NCI-H2196 treated with DMSO at 0.1 percent for 48 hours (cell line): Measurements from ENCODE around the gene PRELID3B.

Source experiments
- DNase-seq: peaks from one replicate; lab custom pipeline; 2025; ENCODE audit not compliant: unreplicated experiment; lab: John Stamatoyannopoulos, UW

The PRELID3B gene

DNA sequence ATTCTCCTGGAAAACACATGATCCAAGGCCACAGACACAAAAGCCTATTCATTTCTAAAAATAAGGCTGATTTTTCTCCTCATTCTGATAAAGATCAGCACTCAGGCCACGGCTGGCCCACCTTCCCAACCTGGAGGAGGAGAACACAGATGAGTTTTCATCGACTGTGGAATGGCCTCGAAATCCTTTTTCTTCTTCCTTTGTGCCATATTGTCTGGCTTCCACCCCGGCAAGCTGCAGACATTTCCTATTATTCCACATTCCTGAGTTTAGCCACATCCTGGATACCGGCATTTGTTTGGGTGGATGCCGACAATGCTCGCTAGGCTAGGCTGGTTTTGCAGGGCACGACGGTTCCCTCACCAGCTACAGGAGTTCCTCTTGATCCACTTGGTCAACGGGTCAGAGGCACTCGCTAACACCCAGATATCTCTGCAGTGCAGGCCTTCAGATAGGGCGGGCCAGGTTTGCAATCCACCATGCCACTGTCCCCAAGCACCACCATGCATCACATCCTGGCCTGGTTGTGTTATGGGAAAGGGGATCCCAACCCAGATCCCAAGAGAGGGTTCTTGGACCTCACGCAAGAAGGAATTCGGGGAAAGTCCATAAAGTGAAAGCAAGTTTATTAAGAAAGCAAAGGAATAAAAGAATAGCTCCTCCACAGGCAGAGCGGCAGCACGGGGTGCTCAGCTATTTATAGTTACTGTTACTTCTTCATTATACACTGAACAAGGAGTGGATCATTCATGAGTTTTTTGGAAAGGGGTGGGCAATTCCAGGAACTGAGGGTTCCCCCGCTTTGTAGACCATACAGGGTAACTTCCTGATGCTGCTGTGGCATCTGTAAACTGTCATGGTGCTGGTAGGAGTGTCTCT is 31.4 kb downstream of the PRELID3B start:
- DNase-seq = no peak

DNA sequence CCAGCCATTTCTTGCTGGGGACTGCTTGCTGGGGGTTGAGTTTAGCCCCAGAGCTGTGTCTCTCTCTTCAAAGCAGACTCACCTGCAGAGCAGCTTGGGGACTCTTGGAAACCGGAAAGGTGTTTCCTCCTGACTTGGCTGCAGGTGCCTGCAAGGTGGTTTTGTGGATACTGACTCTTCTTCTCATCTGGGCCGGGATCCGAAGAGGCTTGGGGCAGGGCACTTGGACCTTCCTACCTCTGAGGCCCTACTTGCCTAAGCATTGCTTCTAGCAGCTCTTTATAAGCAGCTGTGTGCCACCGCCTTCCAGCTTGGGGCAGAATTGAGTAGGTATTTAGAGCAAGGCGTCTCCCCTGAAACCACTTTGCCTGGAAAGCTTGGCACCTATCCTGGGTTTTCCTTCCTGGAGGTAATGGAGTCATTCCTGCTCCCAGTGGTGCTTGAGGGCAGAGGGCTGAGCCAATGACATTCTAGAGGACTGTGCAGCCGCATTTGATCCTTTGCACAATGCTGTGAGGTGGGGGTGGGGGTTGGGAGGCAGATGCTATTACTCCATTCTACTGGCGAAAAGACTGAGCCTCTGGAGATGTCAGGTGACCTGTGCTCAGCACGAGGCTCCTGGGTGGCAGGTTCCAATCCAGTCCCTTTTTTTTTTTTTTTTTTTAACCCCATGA is 32.1 kb downstream of the PRELID3B start:
- no peak for DNase-seq

DNA sequence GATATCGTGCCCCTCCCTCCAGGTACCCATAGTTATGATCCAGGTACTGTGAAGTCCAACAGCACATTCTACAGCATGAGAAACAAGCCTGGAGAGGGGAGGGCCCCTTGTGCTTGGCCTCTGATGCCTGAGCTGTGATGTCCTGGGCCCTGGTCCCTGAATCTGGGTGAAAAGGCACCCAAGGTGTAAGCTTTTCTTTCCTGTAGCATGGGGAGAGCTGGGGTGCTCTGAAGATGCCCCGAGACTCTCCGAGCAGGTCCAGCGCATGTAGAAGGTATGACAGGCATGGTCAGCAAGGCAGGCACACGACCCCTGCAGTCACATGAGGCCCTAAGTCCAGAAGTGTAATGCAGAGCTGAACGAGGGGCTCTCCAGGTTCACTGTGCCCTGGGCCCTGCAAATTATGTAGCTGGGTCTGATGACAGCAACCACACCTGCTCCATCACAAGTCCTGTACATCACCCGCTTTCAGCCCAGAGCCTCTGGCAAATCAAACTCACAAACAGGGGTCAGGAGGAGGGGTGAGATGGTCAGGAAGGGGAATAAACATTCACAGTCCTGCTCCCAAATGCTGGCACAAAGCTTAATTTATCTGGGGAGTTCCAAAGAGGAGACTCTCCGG is 33.8 kb downstream of the PRELID3B start:
- no peak for DNase-seq

DNA sequence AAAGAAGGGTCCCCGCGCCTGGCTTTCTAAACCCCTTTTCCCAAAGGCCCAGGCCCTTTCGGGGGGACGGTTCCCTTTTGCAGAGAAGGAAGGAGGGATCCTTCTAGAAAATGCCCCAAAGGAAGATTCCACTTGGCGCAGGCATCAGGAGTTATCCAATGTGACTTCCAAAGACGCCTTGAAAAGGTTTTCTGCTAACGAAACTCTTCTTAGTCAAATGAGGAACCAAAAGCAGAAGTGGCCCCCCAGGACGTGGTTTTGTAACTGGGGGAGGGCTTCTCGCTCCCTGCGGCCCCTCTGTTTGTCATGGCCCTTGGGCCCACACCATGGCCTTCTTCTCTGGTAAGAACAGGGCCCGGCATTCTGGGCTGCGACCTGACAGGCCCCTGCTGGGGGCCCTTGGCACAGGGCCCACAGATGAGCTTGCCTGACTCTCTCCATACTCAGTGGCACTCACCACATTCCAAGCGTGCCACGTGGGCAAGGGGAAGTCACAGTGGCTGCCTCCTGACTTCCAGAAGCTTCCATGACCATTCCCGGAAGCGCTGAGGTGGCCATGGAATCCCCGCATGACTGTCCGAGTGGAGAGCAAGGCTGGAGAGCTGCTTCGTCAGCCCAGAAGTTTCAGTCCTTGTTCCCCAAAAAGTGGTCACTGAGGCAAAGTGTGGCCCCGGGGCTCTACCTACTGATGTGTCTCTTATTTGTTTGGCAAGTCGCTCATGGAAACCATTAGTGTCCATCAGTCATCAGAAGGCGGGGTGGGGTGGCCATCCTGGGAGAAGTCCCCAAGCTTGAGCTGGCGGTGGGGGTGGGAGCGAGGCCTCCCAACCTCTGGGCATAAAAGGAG is 34.7 kb downstream of the PRELID3B start:
- no peak for DNase-seq

DNA sequence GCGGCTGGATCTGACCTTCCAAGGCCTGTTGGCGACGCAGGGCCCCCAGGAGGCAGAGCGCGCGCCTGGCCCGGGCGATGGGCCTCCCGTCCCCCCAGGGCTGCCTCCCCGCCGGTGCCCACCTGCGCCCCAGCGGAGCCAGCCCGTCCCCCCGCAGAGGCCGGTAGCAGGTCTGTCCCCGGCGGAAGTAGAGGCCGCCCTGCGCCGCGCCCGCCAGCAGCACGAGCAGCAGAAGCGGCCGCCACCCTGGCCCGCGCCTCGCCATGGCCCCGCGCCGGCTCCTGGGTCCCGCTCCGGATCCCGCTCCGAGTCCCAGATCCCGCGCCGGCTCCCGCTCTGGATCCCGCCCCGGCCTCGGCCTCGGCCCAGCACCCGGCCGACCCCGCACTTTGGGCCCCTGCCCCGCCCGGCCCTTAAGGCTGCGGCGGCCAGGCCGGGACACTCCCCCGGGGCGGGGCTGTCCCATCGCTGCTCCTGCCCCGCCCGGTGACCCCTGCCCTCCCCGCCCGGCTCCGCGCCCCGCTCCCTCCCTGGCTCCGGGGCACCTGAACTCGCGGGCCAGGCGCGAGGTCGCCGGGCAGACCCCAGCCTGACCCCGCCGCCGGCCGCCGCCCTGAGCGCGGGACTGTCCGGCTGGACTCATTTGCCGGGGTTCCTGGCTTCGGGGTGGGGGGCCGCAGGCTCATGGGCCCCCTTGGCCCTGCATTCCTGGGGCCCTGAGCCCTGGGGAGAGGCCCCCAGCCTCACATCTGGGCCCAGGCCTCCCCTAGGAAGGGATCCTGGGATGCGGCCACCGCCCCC is 35.5 kb downstream of the PRELID3B start, which contains the start of gene CTSZ:
Gene CTSZ (minus strand): TSS at position 391 of the 801 bp plus-strand sequence. CDS start 126 bp downstream, at position 265.
- DNase-seq = no peak

DNA sequence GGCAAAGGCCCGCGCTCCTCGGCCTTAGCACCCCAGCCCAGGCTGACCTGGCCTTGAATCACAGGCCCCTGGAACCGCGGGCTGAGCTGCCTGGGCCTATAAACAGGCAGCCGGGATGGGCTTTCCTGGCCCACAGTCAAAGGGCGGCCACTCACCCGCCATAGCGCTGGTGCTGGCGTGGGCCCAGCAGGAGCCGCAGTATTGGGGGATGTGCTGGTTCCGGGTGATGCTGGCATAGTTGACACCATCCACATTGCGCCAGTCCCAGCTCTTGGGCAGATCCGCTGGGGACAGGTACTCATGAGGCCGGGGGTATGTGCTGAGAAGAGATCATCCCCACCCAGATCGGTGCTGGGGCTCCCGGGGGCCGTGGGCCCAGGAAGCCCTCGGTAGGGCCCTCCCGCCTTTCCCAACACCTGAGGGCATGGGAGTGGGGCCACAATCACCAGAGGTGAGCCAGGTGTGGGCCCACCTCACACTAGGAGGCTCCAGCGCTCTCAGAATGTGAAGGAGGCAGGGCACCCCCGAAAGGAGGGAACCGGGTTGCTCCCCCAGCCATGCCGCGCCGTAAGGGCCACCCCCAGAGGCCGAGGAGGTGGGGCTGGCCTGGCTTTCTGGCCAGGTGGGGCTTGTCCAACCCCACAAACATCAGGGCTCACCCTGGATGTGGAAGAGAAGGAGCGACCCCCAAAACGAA is 36.3 kb downstream of the PRELID3B start:
- DNase-seq = no peak

DNA sequence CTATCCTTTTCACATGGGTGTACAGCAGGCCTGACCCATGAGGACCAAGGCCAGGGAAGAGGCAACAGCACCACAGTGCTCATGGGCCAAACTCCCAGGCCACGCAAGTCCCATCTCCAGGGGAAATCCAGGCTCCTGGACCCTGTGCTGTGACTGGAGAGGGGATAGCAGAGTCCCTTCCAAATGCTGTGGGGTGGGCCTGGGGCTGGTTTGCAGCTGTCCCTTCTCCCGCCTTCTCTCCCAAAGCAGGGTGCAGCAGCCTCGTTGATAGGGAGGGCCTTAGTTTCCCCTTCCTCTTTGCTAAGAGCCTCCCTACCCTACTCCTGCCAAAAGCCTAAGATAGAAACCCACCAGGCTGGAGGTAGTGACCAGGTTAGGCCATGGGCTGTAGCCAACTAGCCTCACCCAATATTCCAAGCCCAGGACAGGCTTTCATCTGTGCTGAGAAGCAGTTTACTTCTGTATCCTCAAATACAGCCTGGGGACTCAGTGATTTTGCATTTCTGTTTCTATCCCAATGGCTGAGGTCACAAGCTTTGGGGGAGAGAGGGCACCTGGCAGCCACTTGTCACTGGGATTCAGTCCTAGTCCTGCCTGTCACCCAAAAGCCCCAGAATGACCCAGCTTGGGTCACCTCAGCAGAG is 36.9 kb downstream of the PRELID3B start:
- no peak for DNase-seq

DNA sequence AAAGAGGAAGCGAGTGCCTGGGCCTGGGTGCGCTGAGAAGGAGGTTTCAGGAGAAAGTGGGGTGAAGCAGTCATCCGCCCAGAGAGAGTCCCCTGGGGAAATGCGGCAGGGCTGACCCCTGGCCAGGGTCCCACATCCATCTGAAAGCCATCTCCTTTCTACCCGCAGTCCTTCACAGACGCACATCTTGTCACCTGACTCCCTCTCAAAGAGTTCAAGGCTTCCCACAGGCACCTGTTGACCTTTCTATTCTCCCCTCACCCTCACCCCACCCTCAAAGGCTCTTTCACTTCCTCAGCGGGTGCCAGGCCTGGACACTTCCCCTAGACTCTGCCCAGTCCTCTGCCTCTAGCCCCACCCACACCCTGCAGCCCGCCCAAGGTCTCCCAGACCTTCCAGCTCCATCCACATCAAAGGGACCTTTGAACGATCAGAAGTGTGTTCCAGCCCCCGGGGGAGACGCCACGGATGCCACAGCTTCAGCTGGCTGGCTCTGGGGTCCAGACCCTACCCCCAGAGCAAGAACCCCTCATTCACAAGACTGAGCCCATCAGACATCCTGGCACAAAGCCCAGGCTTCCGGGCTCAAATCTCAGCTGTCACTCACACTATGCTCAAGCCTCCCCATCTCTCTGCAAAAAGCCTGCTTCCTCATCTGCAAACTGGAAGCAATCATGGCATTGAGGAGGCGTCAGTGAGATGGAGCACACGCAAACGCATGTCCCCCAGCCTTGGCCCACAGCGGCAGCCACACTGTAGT is 37.6 kb downstream of the PRELID3B start:
- DNase-seq = no peak

DNA sequence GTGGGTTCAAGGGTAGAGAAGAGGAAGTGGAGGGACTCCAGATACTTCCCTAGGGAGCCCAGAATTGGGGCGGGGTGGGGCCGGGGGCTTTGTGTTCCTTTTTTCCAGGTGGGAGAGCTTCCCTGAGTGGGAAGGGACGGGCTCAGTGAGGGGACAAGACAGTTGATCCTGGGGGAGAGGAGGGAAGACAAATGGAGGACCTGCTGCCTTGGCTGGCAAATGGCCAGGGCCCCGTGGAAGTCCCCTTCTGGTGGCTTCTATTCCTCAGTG is 38.2 kb downstream of the PRELID3B start:
- no peak for DNase-seq

DNA sequence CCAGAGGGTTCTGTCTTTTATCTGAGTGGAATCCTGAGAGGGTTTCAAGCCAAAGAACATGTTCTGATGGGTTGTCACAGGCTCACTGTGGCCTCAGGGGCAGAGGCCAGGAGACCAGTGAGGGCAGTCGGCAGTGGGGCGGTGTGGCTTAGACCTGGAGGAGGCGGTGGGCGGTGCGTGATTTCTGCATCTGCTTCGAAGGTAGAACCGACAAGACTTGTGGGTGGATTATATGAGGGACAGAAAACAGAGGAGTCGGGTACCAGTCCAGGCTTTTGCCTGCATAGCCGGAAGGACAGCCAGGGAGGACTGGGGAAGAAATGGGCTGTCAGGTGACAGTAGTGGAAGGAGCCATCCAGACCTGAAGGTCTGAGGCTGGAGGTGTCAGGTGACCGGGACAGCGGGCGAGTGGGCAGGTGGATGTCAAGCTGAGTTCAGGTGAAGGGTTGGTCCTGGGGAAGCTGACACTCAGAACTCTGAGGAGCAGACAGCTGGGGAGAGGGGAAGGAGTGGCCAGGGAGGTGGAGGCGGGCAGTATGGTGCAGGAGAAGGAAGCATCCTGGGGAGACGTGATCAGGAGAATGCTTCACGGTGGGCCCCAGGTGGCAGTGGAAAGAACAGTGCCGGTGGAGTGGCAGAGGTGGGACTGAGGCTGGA is 38.6 kb downstream of the PRELID3B start:
- DNase-seq = no peak

DNA sequence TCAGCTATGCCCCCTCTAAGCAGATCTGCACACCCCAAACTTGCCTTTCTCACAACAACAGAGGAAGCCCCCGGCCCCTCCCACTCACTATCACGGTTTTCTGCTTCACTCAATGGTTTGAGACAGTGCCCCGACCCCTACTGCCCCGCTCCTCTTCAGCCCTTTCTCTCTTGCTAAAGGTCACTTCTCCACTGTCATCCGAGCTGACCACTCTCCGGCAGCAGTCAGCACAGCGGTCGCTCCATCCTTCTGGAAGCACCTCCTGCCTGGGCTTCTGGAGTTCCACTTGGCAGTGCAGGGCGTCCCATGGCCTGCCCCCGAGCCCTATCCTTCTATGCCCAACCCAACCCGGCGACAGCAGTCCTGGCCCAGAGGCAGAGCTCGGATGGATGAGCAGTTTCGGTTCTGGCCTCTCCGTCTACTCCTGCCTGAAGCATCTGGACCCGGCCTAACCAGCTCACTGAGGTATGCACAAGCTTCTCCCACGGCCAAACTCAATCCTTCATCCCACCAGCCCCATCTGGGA is 39.6 kb downstream of the PRELID3B start:
- DNase-seq = no peak

DNA sequence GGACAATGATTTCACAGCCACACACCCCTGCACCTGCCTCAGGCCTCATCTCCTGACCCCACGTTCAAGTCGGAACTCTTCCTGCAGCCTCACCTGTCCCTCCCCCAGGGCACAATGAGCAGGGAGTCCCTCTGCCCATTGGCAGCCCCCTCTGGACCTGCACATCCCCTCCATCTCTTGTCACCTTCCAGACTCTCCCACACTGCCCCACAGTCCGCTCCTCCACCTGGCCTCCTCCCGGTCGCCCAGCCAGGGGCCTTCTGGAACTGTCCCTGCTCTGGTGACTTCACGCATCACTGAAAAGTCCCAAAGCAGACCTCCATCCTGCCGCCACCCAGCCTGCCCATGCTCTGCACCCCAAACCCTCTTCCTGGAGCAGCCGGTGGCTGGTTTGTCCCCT is 40.2 kb downstream of the PRELID3B start:
- no peak for DNase-seq

DNA sequence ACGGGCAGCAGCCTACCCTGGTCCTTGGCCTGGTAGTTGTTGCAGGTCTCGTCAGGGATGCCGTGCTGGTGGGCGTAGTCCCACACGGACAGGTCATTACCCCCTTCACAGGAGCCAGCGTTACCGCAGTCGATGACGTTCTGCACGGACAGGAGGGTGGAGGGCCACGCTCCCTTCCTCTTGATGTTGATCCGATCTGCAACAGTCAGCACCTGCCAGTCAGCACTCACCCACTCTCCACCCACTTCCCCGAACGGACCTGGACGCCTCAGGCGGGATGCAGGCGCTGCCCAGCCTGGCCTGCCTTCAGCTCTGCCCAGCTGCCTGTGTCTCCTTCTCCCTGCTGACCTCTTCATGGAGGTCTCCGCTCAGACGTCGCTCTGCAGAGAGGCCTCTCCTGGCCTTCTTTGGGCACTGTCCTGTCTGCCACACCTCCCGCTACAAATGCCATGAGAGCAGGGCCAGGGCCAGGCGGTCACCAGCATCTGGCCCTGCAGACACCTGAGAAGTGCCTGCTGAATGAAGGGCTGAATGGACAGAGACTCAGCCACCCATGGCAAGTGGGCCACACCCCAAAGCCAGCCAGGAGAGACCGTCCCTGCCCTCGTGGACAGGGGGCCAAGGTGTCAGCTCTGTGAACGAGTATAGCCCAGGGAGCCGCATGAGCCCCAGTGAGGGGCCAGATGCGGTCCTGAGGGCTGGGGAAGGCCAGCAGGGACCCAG is 41.0 kb downstream of the PRELID3B start:
- no peak for DNase-seq

DNA sequence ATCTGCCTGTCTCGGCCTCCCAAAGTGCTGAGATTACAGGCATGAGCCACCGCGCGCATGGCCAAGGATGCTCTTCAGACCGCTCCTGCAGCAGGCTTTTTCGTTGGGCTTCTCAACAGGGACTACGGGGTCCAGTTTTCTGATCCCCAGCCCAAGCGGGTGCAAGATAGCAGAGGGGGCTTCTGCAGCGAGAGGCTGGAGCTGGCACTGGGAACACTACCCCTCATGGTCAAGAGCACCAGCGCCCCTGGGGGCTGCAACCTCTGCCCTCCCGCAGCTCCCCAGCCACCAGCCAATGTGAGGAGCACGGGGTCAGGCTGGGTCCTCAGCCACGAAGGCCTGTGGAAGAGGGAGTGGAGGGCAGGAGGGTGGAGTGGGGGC is 41.5 kb downstream of the PRELID3B start:
- no peak for DNase-seq

DNA sequence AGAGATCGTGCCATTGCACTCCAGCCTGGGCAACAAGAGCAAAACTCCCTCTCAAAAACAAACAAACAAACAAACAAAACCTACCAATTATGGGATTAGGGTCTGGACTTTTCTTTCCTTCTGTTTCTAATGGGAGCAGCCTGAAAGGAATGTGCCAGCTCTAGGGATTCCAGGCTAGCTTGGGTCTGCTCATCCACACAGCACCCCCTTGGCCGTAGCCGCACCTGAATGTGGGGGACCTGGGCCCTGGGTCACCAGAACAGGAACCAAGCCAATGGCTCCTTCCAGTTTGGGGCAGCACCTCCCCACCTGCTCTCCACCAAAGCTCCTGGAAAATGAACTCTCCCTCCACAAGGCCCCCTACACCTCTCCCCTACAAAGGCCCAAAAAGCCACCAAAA is 42.3 kb downstream of the PRELID3B start:
- no peak for DNase-seq

DNA sequence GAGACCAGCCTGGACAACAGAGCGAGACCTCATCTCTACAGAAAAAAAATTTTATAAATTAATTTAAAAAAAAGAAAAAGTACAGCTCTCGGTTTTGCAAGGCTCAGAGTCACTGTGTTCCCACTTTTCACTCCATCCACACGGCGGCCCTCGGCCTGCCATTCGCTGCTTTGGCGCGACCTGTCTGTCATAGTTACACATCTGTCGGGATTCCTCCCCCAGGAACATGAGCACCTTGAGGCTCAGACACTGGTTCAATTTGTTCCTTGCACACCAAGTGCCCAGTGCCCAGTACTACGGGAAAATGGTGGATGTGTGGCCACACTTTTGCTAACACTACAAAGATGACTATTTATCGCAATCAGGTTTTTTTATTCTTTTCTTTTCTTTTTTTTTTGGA is 43.9 kb downstream of the PRELID3B start:
- no peak for DNase-seq

DNA sequence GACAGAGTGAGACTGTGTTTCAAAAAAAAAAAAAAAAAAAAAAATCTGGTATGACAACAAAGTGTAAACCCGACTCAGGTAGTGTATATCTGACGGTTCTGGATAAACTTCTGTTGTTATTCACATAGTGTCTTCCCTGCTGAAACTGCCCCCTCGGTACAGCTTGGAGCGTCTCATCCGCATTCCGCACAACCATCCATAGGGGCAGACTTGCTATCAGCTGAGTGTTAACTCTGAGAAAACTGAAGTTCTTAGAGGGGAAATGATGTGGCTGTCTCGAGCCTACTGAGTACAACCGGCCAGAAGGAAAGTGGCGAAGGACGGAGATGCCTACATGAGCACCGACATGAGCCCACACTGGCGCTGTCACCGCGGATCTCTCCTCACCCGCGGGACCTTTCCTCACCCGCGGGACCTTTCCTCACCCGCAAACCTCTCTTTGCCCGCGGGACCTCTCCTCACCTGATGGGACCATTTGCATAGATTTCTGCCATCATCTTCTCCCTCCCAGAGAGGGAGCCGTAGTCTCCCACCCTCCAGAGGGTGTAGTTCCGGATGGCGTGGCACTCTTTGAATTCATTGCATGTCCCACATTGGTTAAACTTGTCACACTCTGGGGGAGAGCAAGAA is 45.3 kb downstream of the PRELID3B start:
- no peak for DNase-seq
